NCI-H1048 (cell line): ENCODE measurements around the gene GRK3.

ENCODE experiments used
- DNase-seq: peaks from one replicate; lab custom pipeline; 2025; lab: John Stamatoyannopoulos, UW

Gene GRK3

DNA sequence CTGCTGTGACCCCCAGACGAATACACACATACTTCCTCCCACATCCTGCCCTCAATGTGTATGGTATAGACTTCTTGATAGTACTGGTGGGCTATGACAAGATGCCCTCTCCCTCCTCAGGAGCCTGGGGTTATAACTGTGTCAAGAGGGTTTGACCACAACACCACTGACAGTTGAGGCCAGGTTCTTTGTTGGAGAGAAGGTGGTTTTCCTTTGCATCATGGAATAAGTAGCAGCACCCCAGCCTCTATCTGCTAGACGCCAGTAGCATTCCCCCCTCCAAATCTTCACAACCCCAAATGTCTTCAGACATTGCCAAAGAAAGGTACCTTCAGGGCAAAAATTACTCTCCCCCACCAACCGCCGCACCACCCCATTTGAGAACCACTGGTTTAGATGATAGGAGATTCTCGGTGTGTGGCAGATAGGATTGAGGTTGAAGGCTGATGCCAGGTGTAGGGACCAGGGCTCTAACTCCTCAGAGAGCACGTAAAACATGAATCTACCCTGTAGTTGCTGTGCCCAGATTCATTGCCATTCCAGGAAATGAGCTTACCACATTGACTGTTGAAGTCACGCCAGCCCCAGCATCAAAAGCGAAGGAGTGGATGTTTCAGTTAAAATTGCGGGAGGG, 172.0 kb downstream of the GRK3 start:
- no peak for DNase-seq

DNA sequence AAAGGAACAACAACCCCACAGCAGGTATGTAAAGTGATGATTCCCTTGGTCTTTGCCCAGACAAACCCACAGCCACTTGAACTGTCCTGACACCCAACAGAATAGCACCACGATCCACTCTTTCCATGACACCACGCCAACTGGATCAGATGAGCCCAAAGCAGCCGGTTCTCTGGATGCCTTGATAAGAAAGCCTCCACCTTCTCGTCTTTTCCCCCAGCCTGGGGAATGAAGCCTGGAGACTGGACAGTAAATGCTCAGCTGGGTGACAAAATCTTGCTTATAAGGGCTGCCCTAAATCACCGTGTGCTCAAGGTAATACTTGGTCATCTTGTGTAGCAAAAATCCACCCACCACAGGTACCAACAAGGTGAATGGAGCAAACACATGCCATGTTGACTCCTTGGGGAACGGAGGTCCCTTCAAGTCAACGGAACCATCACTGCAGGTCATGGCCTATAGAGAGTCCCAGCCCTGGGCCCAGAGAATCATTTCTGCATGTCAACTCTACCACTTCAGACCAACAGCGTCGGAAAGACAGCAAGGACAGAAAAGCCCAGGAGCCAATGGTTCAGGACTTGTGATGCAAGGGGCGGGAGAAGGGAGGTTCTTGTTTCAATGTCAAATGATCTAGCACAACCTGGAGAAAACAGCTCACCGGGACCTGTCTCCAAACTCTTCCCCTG, 175.3 kb downstream of the GRK3 start:
- DNase-seq: no peak

GRCh38 chr22:25741692-25742626, 177.5 kb downstream of the GRK3 start, which contains the start of gene MYO18B:
Gene MYO18B, plus strand, starts transcription at chr22:25742188. Its CDS starts 18,905 bp downstream, at chr22:25761093.
- DNase-seq: no peak

- no peak for DNase-seq
Measured at GRCh38 chr22:25742918-25743708, 178.6 kb downstream of the GRK3 start.

GRCh38 chr22:25744694-25745093, 180.2 kb downstream of the GRK3 start:
- no peak for DNase-seq

GRCh38 chr22:25745341-25746011, 181.0 kb downstream of the GRK3 start:
- DNase-seq: no peak

DNA sequence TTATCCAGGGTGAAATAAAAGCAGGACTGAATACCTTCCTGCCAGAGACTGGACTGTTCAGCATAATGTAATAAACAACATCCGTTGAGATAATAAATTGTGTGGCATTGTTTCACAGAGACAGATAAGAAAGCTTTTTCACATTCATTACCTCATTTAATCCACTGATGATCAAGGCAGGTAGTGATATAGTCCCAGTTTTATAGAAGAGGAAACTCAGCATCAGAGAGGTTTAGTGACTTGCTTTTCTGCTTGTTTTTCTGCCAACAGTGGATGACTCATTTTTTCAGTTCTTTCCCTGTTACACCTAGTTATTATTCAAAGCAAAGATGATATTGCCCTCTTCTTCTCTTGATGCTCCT, 181.5 kb downstream of the GRK3 start:
- DNase-seq: no peak

DNA sequence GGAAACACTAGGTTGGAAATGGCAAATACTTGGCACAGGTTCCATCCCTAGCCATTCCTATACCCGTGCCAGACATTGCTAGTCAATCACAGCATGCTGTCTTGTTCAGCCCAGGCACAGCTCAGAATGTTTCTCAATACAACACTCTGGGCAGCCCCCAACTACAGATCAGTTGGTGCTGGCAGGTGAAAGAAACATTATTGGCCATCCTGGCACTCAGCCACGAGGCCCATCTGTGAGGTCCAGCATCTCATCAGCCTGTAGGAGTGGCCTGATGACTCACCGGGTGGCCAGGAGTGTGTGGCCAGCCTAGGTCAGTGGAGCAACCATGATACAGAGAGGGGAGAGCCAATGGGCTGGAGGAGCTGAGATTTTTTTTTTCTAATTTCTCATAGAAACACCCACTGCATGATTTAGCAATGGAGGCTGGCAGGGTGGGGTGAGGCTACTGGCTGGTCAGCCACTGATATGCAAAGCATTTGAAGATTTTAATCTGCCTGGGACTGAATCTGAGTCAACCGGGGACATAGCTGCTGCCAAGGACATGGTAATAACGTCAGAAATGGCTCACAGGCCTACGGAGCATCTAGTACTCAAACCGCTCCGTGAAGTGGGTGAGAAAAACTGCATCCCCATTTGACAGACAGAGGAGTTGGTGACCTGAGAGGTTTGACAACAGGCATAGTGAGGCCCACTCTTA, 182.9 kb downstream of the GRK3 start:
- no peak for DNase-seq

DNA sequence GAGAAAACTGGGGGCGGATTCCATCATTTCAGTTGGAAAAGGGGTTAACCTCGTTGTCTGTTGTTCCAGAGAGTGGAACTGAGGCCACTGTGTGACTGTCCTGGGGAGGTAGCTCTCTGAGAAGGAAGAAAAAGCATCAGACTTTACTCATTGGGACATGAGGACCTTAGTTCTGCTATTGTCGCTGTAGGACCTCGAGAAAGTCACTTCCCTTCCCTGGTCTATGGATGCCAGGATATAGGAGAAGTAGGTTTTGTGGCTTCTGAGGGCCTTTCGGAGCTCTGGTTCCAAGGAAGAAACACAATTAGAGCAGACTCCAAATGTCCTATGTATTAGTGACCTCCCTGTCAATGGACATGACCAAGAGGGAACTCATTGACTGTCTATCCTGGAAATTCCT, 183.7 kb downstream of the GRK3 start:
- no peak for DNase-seq

DNA sequence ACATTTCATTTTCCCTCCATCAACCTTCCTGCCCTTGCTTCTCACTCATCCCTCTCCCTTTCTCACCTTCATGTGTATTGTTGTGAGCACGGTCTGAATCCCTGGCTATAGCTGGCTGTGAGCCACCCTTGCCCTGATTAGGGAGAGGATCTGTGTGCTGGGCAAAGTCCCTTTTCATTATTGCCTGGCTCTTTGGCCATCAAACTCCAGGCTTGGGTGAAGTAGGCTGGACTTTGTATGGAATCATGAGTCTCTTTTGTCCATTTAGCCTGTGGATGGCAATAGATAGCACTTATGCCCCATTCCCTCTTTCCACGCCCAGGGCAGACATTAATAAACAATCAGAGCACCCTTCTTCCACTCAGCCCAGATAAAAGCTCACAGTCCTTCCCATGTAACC, 184.2 kb downstream of the GRK3 start:
- no peak for DNase-seq

DNA sequence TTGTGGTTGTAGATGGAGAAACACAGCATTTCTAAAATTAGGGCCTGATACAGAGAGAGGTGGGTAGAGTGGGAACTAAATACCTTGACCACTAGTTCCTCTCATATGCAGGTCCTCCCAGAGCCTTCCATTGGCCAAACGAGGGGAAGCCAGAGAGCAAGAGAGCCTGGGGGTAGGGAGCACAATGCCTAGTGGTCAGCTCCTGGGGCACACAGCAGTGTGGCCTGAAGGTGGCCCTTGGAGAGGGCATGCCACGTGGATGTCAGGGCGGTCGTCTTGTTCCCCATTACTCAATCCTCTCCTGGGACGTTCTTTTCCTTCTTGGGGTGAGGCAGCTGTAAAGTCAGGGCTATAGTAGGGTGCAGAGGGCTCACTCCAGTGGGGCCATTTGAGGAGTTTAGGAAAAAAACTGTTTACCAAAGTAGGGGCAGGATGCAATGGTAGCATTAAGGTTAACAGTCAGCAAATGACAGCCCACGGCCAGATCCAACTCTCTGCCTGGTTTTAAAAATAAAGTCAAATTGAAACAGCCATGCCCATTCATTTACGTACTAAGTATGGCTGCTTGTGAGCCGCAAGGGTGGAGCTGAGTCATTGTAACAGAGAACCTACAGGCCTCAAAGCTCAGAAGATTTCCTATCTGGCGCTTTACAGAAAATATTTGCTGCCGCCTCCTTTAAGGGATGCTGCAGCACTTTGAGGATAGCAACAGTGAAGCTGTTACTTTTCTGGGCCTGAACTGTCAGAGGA, 185.1 kb downstream of the GRK3 start:
- DNase-seq: no peak

DNA sequence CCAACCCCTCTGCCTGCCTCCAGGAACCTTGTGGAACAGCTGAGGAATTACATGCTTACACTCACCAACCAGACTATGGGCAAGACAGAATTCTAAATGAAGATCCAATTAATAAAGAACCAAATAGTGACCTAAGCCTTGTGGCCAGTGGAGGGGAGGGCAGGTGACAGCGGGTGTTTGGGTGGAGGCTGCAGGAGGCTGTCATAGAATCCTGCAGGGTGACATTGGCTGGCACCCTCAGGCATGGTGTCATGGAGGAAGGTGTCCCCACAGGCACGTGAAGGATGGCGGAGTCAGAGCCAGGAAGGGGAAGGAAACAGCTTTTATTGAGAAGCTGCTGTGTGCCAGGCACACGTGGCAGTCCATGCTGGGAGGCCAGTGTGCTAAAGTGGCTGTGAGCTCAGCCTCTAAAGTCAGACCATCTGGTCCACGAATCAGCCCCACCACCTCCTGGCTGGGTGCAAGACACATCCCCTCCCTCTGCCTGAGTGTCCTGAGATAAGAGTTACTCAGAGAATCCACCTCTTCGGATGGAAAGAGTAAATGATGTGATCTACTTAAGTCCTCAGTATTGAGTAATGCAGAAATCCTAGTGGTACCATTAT, 186.2 kb downstream of the GRK3 start:
- no peak for DNase-seq

GRCh38 chr22:25751174-25751581, 186.7 kb downstream of the GRK3 start:
- DNase-seq: no peak

DNA sequence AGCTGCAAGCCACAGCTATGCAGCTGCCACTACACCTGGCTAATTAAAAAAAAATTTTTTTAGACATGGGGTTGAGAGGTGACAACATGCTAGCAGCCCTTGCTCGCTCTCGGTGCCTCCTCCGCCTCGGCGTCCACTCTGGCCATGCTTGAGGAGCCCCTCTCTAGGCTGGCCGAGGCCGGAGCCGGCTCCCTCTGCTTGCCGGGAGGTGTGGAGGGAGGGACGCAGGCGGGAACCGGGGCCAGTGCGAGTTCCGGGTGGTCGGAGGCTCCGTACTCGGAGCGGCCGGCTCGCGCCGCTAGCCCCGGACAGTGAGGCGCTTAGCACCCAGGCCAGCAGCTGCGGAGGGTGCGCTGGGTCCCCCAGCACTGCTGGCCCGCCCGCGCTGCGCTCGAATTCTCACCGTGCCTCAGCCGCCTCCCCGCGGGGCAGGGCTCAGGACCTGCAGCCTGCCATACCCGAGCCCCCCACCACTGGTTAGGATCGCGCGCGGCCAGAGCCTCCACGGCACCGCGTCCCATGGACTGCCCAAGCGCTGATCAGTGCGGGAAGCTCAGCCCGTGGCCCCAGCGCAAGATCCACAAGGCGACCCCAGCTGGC, 188.2 kb downstream of the GRK3 start:
- no peak for DNase-seq

- DNase-seq: no peak
Measured at GRCh38 chr22:25753252-25753651, 188.8 kb downstream of the GRK3 start.

GRCh38 chr22:25754527-25755202, 190.2 kb downstream of the GRK3 start:
- DNase-seq: no peak

DNA sequence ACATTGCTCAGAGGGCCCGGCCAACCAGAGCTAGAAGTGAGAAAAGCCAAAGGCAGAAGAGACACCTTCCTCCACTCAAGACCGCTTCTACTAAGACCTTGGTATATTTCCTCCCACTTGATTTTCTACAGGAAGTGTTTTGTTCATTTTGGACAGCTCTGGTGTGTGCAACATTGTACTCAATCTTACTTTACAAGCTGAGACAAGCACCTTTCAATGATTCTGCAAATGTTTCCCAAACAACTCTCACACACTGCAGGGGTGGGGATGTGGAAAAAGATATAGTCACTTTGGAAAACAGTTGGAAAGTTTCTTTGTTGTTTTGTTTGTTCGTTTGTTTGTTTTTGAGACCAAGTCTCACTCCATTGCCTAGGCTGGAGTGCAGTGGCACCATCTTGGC, 193.2 kb downstream of the GRK3 start:
- DNase-seq: no peak

DNA sequence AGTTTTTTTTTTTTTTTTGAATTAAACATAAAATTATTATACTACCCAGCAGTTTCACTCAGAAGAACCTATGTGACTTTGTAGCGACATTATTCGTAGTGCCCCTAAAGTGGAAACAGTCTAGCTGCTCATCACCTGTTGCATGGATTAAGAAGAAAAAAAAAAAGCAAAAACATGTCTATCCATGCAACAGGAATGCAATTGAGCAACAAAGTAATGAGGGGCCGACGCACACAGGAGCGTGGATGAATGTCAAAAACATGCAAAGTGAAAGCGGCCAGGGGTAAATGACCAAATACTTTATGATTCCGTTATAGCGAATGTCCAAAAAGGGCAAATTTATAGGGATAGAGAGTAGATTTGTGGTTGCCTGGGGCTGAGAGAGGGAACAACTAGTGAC, 193.8 kb downstream of the GRK3 start:
- no peak for DNase-seq

- no peak for DNase-seq
Measured at GRCh38 chr22:25759825-25760231, 195.4 kb downstream of the GRK3 start.
